Glutamatergic neuron (in vitro differentiated cells): ENCODE results near the gene MIEN1. TPM values are rescaled to one million over a fixed set of nuclear protein-coding genes. Genes with fewer than 3 reads are reported as not detected.

Experiments
- DNase-seq: peaks from one replicate; pipeline ENCODE4 v3.0.0; 2022
- H3K27ac Mint-ChIP-seq: one replicate; pipeline ENCODE4 v1.8.0; 2020; ENCODE audit warnings: mild to moderate bottlenecking, mixed read lengths, inconsistent platforms; ENCODE audit not compliant: unreplicated experiment
- H3K27me3 Mint-ChIP-seq: one replicate; pipeline ENCODE4 v1.8.0; 2020; ENCODE audit warnings: mild to moderate bottlenecking, moderate library complexity, mixed read lengths, inconsistent platforms; ENCODE audit not compliant: unreplicated experiment
- H3K36me3 Mint-ChIP-seq: one replicate; pipeline ENCODE4 v1.8.0; 2020; ENCODE audit warnings: mild to moderate bottlenecking, mixed read lengths, inconsistent platforms; ENCODE audit not compliant: unreplicated experiment
- H3K4me1 Mint-ChIP-seq: one replicate; pipeline ENCODE4 v1.8.0; 2020; ENCODE audit warnings: mild to moderate bottlenecking, low read depth, mixed read lengths, inconsistent platforms; ENCODE audit not compliant: unreplicated experiment
- H3K4me3 Mint-ChIP-seq: one replicate; pipeline ENCODE4 v1.8.0; 2020; ENCODE audit warnings: mild to moderate bottlenecking, mixed read lengths, inconsistent platforms; ENCODE audit not compliant: unreplicated experiment
- H3K9me3 Mint-ChIP-seq: one replicate; pipeline ENCODE4 v1.8.0; 2020; ENCODE audit warnings: mild to moderate bottlenecking, moderate library complexity, mixed read lengths, inconsistent platforms; ENCODE audit not compliant: unreplicated experiment
- CTCF ChIP-seq: fragments of 200-600 bp; sonication (generic); IDR thresholded peaks from one replicate; pipeline ENCODE4 v1.5.0; 2021; ENCODE audit not compliant: partially characterized antibody, unreplicated experiment
- total RNA-seq: library from RNA; stranded (reverse); fragmentation: NEBNext Ultra II Directional; extraction: Animal tissue kit (Norgen Biotek cat#: 25700); gene quantifications from one replicate; pipeline ENCODE4 v1.2.1, GENCODE V29; 2021; ENCODE audit not compliant: unreplicated experiment

Gene MIEN1
- total RNA-seq, 1 donor from 2014 or later = 52.2 TPM

- Mint-ChIP-seq H3K4me3 (no peak overlapping the region), H3K27me3 (peaks cover 2% of the 10 kb centered on the region), H3K4me1 (peaks cover 1% of the 10 kb centered on the region), H3K27ac (no peak overlapping the region), H3K9me3 (no peaks in the 10 kb centered on the region), H3K36me3 (no peaks in the 10 kb centered on the region)
- TF ChIP-seq CTCF = no peak
- DNase-seq = no peak
Measured at GRCh38 chr17:39774047-39774446, 43.7 kb upstream of the MIEN1 start.

GRCh38 chr17:39772987-39773934, 42.9 kb upstream of the MIEN1 start:
- Mint-ChIP-seq H3K9me3 (no peaks in the 10 kb centered on the region), H3K4me1 (peaks cover 1% of the 10 kb centered on the region), H3K27me3 (peaks cover 2% of the 10 kb centered on the region), H3K27ac (no peak overlapping the region), H3K36me3 (no peaks in the 10 kb centered on the region), H3K4me3 (no peak overlapping the region)
- DNase-seq = no peak
- TF ChIP-seq CTCF = no peak

- H3K9me3 Mint-ChIP-seq = no peaks in the 10 kb centered on the region
- TF ChIP-seq CTCF = no peak
- DNase-seq = no peak
- H3K27me3 Mint-ChIP-seq = peaks cover 2% of the 10 kb centered on the region
- H3K4me3 Mint-ChIP-seq = no peak overlapping the region
- H3K4me1 Mint-ChIP-seq = peaks cover 1% of the 10 kb centered on the region
- H3K36me3 Mint-ChIP-seq = no peaks in the 10 kb centered on the region
- no peak overlapping the region for H3K27ac Mint-ChIP-seq
Measured at GRCh38 chr17:39772415-39772814, 42.1 kb upstream of the MIEN1 start.

- TF ChIP-seq CTCF = no peak
- no peaks in the 10 kb centered on the region for H3K9me3 Mint-ChIP-seq
- no peak overlapping the region for H3K4me3 Mint-ChIP-seq
- peaks cover 4% of the 10 kb centered on the region for H3K27me3 Mint-ChIP-seq
- no peak for DNase-seq
- no peak overlapping the region for H3K27ac Mint-ChIP-seq
- H3K36me3 Mint-ChIP-seq = peaks cover 8% of the 10 kb centered on the region
- peaks cover 1% of the 10 kb centered on the region for H3K4me1 Mint-ChIP-seq
Measured at GRCh38 chr17:39769974-39770587, 39.7 kb upstream of the MIEN1 start.

GRCh38 chr17:39767147-39767546, 36.8 kb upstream of the MIEN1 start:
- Mint-ChIP-seq H3K36me3 (peaks cover 9% of the 10 kb centered on the region), H3K9me3 (no peaks in the 10 kb centered on the region), H3K4me3 (no peak overlapping the region), H3K27me3 (peaks cover 4% of the 10 kb centered on the region), H3K4me1 (peaks cover 1% of the 10 kb centered on the region), H3K27ac (no peak overlapping the region)
- no peak for TF ChIP-seq CTCF
- DNase-seq = no peak
